Uterus (tissue), 2 donors: ENCODE data around the gene REN.

Experiments used
- POLR2A ChIP-seq, 2 donors: fragments of 450-650 bp; IDR thresholded peaks; one replicate each; pipeline ENCODE4 v1.6.1; 2016; ENCODE audit warnings: antibody characterized with exemption in 2 of 2, mild to moderate bottlenecking in 1 of 2, moderate library complexity in 1 of 2
- TF ChIP-seq, protein P1 (sequence below), 4 experiments: fragments of 200-600 bp in 2 of 4; fragments of 450-650 bp in 2 of 4; sonication (generic) in 2 of 4; IDR thresholded peaks; one replicate each; pipeline ENCODE4 v1.5.1; 2016 to 2019; ENCODE audit warnings: antibody characterized with exemption in 4 of 4, mild to moderate bottlenecking in 2 of 4, moderate library complexity in 1 of 4

DNA sequence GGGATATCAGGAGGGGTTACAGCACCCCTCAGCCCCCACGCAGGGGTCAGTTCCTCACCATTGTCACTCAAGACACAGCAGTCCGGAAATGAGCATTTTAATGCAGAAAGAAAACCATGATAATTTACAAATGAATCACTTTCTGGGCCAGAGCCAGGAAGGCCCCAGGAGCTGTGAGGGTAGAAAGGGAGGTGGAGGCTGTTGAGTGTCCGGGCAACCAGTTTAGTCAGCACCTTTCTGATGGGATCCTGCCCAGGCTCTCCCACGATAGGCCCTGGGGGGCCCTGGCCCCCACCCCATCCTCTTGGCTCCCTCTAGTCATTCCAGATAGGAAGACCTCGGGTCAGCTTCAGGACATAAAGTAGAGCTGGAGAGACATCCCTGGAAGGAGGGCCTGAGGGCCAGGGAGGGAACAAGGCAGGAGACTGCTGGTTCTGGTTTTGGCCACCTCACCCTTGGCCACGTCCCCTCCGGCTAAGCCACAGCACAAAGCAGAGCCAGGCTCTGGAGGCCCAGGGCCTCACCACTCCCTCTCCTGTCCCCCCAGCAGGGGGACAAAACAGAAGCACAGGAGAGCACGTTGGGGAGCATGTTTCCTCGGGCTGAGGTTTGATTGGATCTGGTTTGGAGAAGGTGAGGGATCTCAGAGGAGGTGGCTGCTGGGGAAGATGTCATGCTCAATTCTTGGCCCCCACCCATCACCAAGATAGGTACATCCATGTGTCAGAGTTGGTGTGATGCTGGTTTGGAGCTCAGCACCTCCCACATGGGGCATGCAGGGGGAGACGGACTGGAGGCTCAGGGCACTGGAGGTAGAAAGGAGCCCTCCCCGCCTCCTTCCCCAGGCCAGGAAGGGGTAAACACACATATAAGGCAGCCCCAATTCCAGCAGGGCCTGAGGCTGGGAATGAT, 34.9 kb downstream of the REN start:
- TF ChIP-seq, protein P1, sequence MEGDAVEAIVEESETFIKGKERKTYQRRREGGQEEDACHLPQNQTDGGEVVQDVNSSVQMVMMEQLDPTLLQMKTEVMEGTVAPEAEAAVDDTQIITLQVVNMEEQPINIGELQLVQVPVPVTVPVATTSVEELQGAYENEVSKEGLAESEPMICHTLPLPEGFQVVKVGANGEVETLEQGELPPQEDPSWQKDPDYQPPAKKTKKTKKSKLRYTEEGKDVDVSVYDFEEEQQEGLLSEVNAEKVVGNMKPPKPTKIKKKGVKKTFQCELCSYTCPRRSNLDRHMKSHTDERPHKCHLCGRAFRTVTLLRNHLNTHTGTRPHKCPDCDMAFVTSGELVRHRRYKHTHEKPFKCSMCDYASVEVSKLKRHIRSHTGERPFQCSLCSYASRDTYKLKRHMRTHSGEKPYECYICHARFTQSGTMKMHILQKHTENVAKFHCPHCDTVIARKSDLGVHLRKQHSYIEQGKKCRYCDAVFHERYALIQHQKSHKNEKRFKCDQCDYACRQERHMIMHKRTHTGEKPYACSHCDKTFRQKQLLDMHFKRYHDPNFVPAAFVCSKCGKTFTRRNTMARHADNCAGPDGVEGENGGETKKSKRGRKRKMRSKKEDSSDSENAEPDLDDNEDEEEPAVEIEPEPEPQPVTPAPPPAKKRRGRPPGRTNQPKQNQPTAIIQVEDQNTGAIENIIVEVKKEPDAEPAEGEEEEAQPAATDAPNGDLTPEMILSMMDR (IDR thresholded peaks at IDR 0.05) = peak in 1 of 4 experiments; percentile 10
- TF ChIP-seq POLR2A (IDR thresholded peaks at IDR 0.05) = no peak
